AML-193 (cell line): ENCODE results near the gene CSNK1G3.

Experiments
- DNase-seq, 2 experiments: peaks; one replicate each; lab custom pipeline; 2025; lab: John Stamatoyannopoulos, UW

Gene CSNK1G3

DNA sequence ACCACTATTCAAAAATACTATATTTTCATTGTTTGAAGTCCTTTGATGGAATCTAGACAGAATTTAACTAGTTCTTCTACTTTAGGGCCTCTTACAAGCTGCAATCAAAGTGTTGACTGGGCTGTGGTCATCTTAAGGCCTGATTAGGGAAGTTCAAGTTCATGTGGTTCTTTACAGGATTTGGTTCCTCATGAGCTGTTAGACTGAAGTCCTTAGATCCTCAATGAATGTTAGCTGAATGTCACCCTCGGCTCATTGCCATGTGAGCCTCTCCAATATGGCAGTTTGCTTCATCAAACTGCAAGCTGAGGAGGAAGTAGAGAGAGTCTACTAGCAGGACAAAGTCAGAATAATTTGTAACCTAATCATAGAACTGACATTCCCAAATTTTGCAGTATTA lies 135.1 kb downstream of the CSNK1G3 start:
- no peak for DNase-seq

DNA sequence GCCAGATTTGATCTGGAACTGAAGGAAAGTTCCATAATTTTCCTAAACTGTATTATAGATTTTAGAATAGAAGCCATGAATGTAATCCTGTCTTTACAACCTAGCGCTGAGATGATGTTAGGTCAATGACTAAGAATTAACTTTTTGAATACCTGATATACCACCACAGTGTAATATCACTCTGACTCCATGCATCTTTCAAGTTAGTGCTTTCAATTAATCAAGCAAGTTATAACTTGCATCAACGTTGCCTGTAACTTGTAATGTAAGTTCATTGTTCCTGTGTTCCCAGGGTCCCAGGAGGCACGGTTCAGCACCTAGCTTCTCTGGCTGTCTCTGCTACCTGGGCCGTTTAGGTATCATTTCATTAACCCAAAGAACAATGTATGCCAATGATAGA lies 139.3 kb downstream of the CSNK1G3 start:
- no peak for DNase-seq

DNA sequence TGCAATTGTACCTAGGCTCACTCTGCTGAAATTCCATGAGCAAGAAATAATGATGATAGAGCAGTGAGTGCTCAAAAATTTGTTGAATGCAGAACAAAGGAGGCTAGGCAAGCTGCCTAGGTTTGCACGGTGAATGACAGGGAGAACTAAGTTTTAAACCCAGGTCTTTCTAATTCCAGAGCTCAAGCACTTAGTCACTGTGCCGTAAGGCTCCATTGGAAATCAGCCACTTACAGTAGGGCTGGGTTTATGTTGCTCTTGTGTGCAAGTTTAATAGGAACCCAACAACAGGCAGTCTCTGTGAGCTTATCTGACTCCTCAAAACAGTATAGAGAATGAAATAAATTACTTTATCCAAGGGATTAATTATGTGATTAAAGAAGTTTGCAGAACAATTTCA lies 147.0 kb downstream of the CSNK1G3 start:
- no peak for DNase-seq

DNA sequence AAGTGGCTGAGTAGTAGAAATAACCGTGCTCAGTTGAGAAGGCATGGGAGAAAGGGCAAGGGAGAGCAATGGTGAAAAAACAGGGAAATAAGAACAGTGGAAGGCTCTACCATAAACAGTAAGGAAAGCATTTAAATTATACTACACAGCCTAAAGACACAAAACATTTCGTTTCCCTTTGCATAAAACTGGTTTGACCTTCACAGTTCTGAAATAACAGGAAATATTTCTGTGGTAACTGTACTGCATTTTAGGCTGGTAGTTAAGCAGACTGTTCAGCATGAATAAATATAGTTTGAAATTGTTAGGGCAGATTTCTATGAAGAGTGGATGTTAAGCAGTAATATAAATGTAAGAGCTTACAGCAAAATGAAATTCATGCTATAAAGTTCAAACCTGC lies 147.5 kb downstream of the CSNK1G3 start:
- DNase-seq = no peak

DNA sequence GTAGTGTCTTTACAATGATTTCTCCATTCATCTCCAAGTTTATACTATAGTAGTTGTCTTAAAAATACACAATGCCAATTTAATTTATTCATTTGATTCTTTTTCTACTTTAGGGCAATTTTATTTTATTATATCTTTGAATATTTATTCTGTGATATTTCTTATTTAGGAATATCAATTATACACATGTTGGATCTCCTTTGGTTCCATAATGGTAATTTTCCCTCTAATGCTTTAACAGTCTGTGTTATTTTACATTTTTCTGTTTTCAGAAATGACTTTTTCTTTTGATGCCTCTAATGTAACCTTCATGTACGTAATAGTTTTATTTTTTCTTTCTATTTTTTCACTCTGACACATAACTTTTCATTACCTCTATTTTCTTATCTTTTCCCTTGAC lies 153.0 kb downstream of the CSNK1G3 start:
- no peak for DNase-seq

DNA sequence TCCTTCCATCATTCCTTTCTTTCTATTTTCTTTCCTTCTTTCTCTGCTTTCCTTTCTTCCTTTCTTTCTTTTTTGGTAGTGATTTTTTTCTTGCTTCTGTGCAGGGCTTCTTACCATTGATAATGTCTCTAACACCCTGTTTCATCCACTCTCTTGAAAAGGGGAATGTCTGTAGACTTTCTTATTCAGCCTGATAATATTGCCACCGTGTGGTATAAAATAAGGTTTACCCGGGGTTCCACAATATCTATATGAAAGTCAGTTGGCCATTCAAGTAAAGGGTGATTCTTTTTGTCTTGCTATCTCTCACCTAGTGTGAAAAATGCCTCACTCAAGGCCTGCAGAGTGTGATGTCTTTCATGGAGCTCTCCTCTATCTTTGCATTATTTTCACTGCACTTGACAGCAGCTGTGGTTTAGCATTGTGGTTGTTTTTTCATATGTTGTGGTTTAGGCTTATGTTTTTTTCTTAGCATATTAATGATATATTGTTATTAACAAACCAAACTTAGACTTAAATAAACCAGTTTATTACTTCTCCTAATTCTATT lies 153.9 kb downstream of the CSNK1G3 start:
- DNase-seq = no peak
